K562 (cell line): ENCODE data around the gene ADAM8. TPM values are rescaled to one million over a fixed set of nuclear protein-coding genes. Genes with fewer than 3 reads are reported as not detected.

Source experiments
- ATF1 ChIP-seq, 2 experiments: fragments of 450-650 bp in 1 of 2; IDR thresholded peaks; 2 replicates each; pipeline ENCODE4 v1.6.1; 2016; ENCODE audit warnings: missing compliant biosample characterization in 1 of 2, missing genetic modification characterization in 1 of 2
- ATF3 ChIP-seq, 2 experiments: fragments of 450-650 bp in 1 of 2; sonication (generic) in 1 of 2; formaldehyde crosslinking in 1 of 2; IDR thresholded peaks in 1 of 2; conservative IDR thresholded peaks in 1 of 2; 2 replicates each; pipeline versions ENCODE4 v1.6.1 to v1.8.1; 2016 to 2023; ENCODE audit warnings: mild to moderate bottlenecking in 2 of 2, moderate library complexity in 2 of 2, inconsistent platforms in 1 of 2, missing genetic modification reagents in 1 of 2
- CHD4 ChIP-seq: fragments of 200-600 bp; sonication (generic); IDR thresholded peaks from 3 replicates; pipeline ENCODE4 v1.6.1; 2012; ENCODE audit warnings: low read depth, mild to moderate bottlenecking, mixed read lengths, low read length, inconsistent platforms; ENCODE audit not compliant: insufficient read depth, insufficient replicate concordance, poor library complexity, severe bottlenecking
- DACH1 ChIP-seq: fragments of 450-650 bp; IDR thresholded peaks from 2 replicates; pipeline ENCODE4 v1.6.1; 2018; ENCODE audit not compliant: partially characterized antibody
- FIP1L1 ChIP-seq: fragments of 200-400 bp; formaldehyde crosslinking; IDR thresholded peaks from 2 replicates; pipeline ENCODE4 v1.6.1; 2018; ENCODE audit warnings: mild to moderate bottlenecking, low read depth, low read length; ENCODE audit not compliant: poor library complexity, severe bottlenecking
- HDAC1 ChIP-seq, 2 experiments: fragments of 450-650 bp; IDR thresholded peaks; 2 replicates each; pipeline ENCODE4 v1.6.1; 2016 to 2017; ENCODE audit warnings: inconsistent platforms in 1 of 2, mild to moderate bottlenecking in 1 of 2, moderate library complexity in 1 of 2
- HMGXB4 ChIP-seq: sonication (generic); formaldehyde crosslinking; IDR thresholded peaks from 2 replicates; pipeline ENCODE4 v1.8.1; 2023; ENCODE audit warnings: mild to moderate bottlenecking, missing genetic modification reagents
- MCM2 ChIP-seq: fragments of 450-650 bp; IDR thresholded peaks from 2 replicates; pipeline ENCODE4 v1.6.1; 2017; ENCODE audit warnings: low read depth, mild to moderate bottlenecking
- NCOA6 ChIP-seq: fragments of 450-650 bp; IDR thresholded peaks from 2 replicates; pipeline ENCODE4 v1.6.1; 2017; ENCODE audit warnings: mild to moderate bottlenecking
- NEUROD1 ChIP-seq: fragments of 150-350 bp; IDR thresholded peaks from 2 replicates; pipeline ENCODE4 v1.6.1; 2014; ENCODE audit warnings: borderline replicate concordance, low read length, low read depth; ENCODE audit not compliant: partially characterized antibody
- PCBP1 ChIP-seq: fragments of 200-400 bp; formaldehyde crosslinking; IDR thresholded peaks from 2 replicates; pipeline ENCODE4 v1.6.1; 2018; ENCODE audit warnings: mild to moderate bottlenecking, low read depth, low read length; ENCODE audit not compliant: poor library complexity, severe bottlenecking
- PHTF2 ChIP-seq: fragments of 250-450 bp; sonication (Bioruptor Pico); IDR thresholded peaks from 2 replicates; pipeline ENCODE4 v1.5.0; 2021; ENCODE audit warnings: mild to moderate bottlenecking
- POLR2A ChIP-seq: fragments of 450-650 bp; conservative IDR thresholded peaks from 2 replicates; pipeline ENCODE4 v1.6.1; 2016
- PPARD ChIP-seq: fragments of 250-450 bp; sonication (Bioruptor Pico); IDR thresholded peaks from 2 replicates; pipeline ENCODE4 v1.8.0; 2022; ENCODE audit warnings: inconsistent platforms, mild to moderate bottlenecking, moderate library complexity
- RBFOX2 ChIP-seq: fragments of 200-400 bp; formaldehyde crosslinking; IDR thresholded peaks from 2 replicates; pipeline ENCODE4 v1.6.1; 2017; ENCODE audit warnings: low read depth, mild to moderate bottlenecking, low read length, moderate library complexity
- RBM39 ChIP-seq: fragments of 200-400 bp; formaldehyde crosslinking; optimal IDR thresholded peaks from 2 replicates; pipeline ENCODE3; 2018; ENCODE audit warnings: low read depth, low read length
- RHOXF2B ChIP-seq: fragments of 250-450 bp; sonication (Bioruptor Pico); conservative IDR thresholded peaks from 2 replicates; pipeline ENCODE4 v1.5.1; 2021
- SMAD1 ChIP-seq: fragments of 150-350 bp; IDR thresholded peaks from 2 replicates; pipeline ENCODE4 v1.6.1; 2014; ENCODE audit warnings: low read length, low read depth; ENCODE audit not compliant: partially characterized antibody
- SUPT5H ChIP-seq: fragments of 450-650 bp; IDR thresholded peaks from 2 replicates; pipeline ENCODE4 v1.6.1; 2016
- VEZF1 ChIP-seq: fragments of 200-800 bp; sonication (Bioruptor generic); IDR thresholded peaks from 2 replicates; pipeline ENCODE4 v1.6.1; 2017; ENCODE audit warnings: missing genetic modification characterization, missing compliant biosample characterization
- ZNF146 ChIP-seq: IDR thresholded peaks from one replicate; pipeline ENCODE4 v1.6.1; 2018; ENCODE audit warnings: missing compliant biosample characterization; ENCODE audit not compliant: unreplicated experiment
- ZNF639 ChIP-seq, 2 experiments: fragments of 200-800 bp in 1 of 2; sonication (Bioruptor generic) in 1 of 2; sonication (generic) in 1 of 2; formaldehyde crosslinking in 1 of 2; IDR thresholded peaks in 1 of 2; conservative IDR thresholded peaks in 1 of 2; 2 replicates each; pipeline versions ENCODE4 v1.5.0 to v1.6.1; 2016 to 2020; ENCODE audit warnings: missing compliant biosample characterization in 1 of 2, missing genetic modification characterization in 1 of 2, missing genetic modification reagents in 1 of 2
- polyA plus RNA-seq, 8 experiments: library from polyadenylated mRNA; depleted of rRNA in 4 of 8; stranded (reverse) in 5 of 8; unstranded in 3 of 8; fragments of >200 nt; fragmentation: Nextera tagmentation in 2 of 8; fragmentation: Illumina TruSeq in 1 of 8; extraction: Ambion mirVana in 2 of 8; extraction: Trizol in 1 of 8; gene quantifications; 2 replicates each; pipeline versions ENCODE4 v1.2.1 to v1.2.3, GENCODE V29; 2011 to 2014; ENCODE audit warnings: inconsistent platforms in 1 of 8, missing spikeins in 1 of 8
- total RNA-seq, 7 experiments: library from RNA; depleted of rRNA in 6 of 7; stranded (reverse); fragments of >200 nt in 6 of 7; fragmentation: Illumina TruSeq in 2 of 7; extraction: Trizol in 2 of 7; gene quantifications; 2 replicates each; pipeline versions ENCODE4 v1.2.1 to v1.2.3, GENCODE V29; 2011 to 2021; ENCODE audit warnings: low replicate concordance in 1 of 7

The ADAM8 gene
- total and polyA plus RNA-seq, 9 of the 15 experiments (the other 6 are each of a cell fraction or from before 2014, with no cell fraction given): 0.07 to 7.0 (median 1.1) TPM

GRCh38 chr10:133308421-133309099 is 31.9 kb upstream of the ADAM8 start, which contains the start of the genes TUBGCP2 and ZNF511 (continued):
- TF ChIP-seq ZNF639 (CRISPR knock-in tag; conservative IDR thresholded peaks at IDR 0.05 in 1 of 2, IDR thresholded peaks at IDR 0.05 in 1 of 2) (peak in 1 of 2 experiments; percentile 88; a peak in 2 of 4 replicates), RBM39 (no peak), ZNF146 (no peak), MCM2 (no peak), SMAD1 (no peak), HDAC1 (IDR thresholded peaks at IDR 0.05) (0 out of 4 replicates have a peak, but pooled peaks of 1 of the 2 experiments have one; percentile 18), ATF3 (IDR thresholded peaks at IDR 0.05) (peak; percentile 52; the same call in 1 of the 2 replicates), ATF3 (CRISPR knock-in tag; conservative IDR thresholded peaks at IDR 0.05) (no peak), PHTF2 (CRISPR knock-in tag) (no peak), POLR2A (peak; percentile 67), PPARD (CRISPR knock-in tag) (no peak), NCOA6 (no peak; the same call in 1 of the 2 replicates), SUPT5H (peak; percentile 33; the same call in 1 of the 2 replicates), HMGXB4 (CRISPR knock-in tag) (no peak), CHD4 (no peak), RBFOX2 (peak; percentile 89), NEUROD1 (peak; percentile 37), DACH1 (no peak), VEZF1 (CRISPR knock-in tag) (peak; percentile 93), PCBP1 (no peak), ATF1 (CRISPR knock-in tag; IDR thresholded peaks at IDR 0.05) (0 out of 2 replicates have a peak, but pooled peaks have one; percentile 18), ATF1 (tag; IDR thresholded peaks at IDR 0.05) (peak; percentile 97), RHOXF2B (no peak), FIP1L1 (no peak)
